Measurements from ENCODE around the gene ADGRF4.

- TF ChIP-seq CTCF (IDR thresholded peaks at IDR 0.05) = no peak
- no peak for TF ChIP-seq POLR2A (IDR thresholded peaks at IDR 0.05)
- TF ChIP-seq POLR2AphosphoS5 (IDR thresholded peaks at IDR 0.05) = no peak
- TF ChIP-seq EP300 (IDR thresholded peaks at IDR 0.05) = no peak
Observed at GRCh38 chr6:47718571-47718970, 20.2 kb downstream of the ADGRF4 start.
